B cell (primary cell): ENCODE data around the gene GRB10. TPM values are rescaled to one million over a fixed set of nuclear protein-coding genes. Genes with fewer than 3 reads are reported as not detected.

Experiments used
- ATAC-seq: fragments of 200-7000 bp; cut with Tn5 transposase; one replicate; pipeline ENCODE4 v1.10.0; 2021; ENCODE audit warnings: low read depth, mild to moderate bottlenecking, moderate number of reproducible peaks, moderate library complexity
- CTCF ChIA-PET: fragments of 350-600 bp; sonication (Branson Sonifier 250); formaldehyde crosslinking; loops from one replicate; lab custom pipeline; 2021; ENCODE audit warnings: antibody characterized with exemption, inconsistent platforms; lab: Charles Lee
- POLR2A ChIA-PET: fragments of 350-600 bp; sonication (Branson Sonifier 250); formaldehyde crosslinking; loops from one replicate; lab custom pipeline; 2021; ENCODE audit warnings: antibody characterized with exemption; lab: Charles Lee
- DNase-seq: peaks from one replicate; pipeline ENCODE4 v3.0.0; 2013
- H2AFZ ChIP-seq: 2 replicates; pipeline ENCODE4 v1.6.1; 2012; ENCODE audit warnings: mild to moderate bottlenecking, low read depth, low read length; ENCODE audit not compliant: insufficient read depth, poor library complexity, severe bottlenecking
- H3K27ac ChIP-seq, 2 donors: 1 replicate in 1 of 2; 2 replicates in 1 of 2; pipeline ENCODE4 v1.5.1; 2012 to 2013; ENCODE audit warnings: low read length in 2 of 2, mild to moderate bottlenecking in 2 of 2, moderate library complexity in 1 of 2
- H3K27me3 ChIP-seq, 4 experiments: fragments of 200-600 bp in 1 of 4; sonication (generic) in 1 of 4; replicated peaks in 1 of 4; 1 replicate in 2 of 4; 2 replicates in 2 of 4; pipeline versions ENCODE4 v1.6.1 to v1.7.0; 2013 to 2016; ENCODE audit warnings: low read length in 3 of 4, mild to moderate bottlenecking in 2 of 4, mixed read lengths in 1 of 4, moderate library complexity in 1 of 4; ENCODE audit not compliant: insufficient read depth in 4 of 4, control insufficient read depth in 3 of 4; ENCODE audit errors: control extremely low read depth in 1 of 4
- H3K36me3 ChIP-seq, 2 experiments: replicated peaks in 1 of 2; 1 replicate in 1 of 2; 2 replicates in 1 of 2; pipeline versions ENCODE4 v1.6.1 to v1.7.1; 2013; ENCODE audit warnings: low read length in 1 of 2; ENCODE audit not compliant: insufficient read depth in 2 of 2, control insufficient read depth in 1 of 2; ENCODE audit errors: control extremely low read depth in 1 of 2, extremely low read depth in 1 of 2
- H3K4me1 ChIP-seq, 2 donors: fragments of 200-600 bp in 1 of 2; sonication (generic) in 1 of 2; 1 replicate in 1 of 2; 2 replicates in 1 of 2; pipeline versions ENCODE4 v1.5.1 to v1.6.1; 2013 to 2017; ENCODE audit warnings: low read length in 2 of 2; ENCODE audit not compliant: control insufficient read depth in 2 of 2, insufficient read depth in 2 of 2
- H3K4me2 ChIP-seq: replicated peaks from 2 replicates; pipeline ENCODE3; 2012; ENCODE audit warnings: mild to moderate bottlenecking, low read depth, low read length; ENCODE audit not compliant: poor library complexity, severe bottlenecking
- H3K4me3 ChIP-seq, 5 experiments: fragments of 200-600 bp in 1 of 5; sonication (generic) in 1 of 5; 1 replicate in 3 of 5; 2 replicates in 2 of 5; pipeline versions ENCODE4 v1.5.1 to v1.7.0; 2011 to 2016; ENCODE audit warnings: low read length in 4 of 5, mild to moderate bottlenecking in 4 of 5, low read depth in 2 of 5, control low read depth in 1 of 5, moderate library complexity in 1 of 5; ENCODE audit not compliant: insufficient read depth in 1 of 5; ENCODE audit errors: control extremely low read depth in 1 of 5, extremely low read depth in 1 of 5
- H3K79me2 ChIP-seq: fragments of 200-600 bp; sonication (generic); one replicate; pipeline ENCODE4 v1.6.0; 2016; ENCODE audit warnings: low read length; ENCODE audit not compliant: control insufficient read depth, insufficient read depth
- H3K9ac ChIP-seq: fragments of 200-600 bp; sonication (generic); 2 replicates; pipeline ENCODE4 v1.6.1; 2017; ENCODE audit warnings: mild to moderate bottlenecking, low read length, moderate library complexity
- H3K9me3 ChIP-seq, 3 donors: one replicate each; pipeline versions ENCODE4 v1.6.1 to v1.7.1; 2013; ENCODE audit warnings: low read length in 2 of 3; ENCODE audit not compliant: control insufficient read depth in 2 of 3, insufficient read depth in 1 of 3; ENCODE audit errors: control extremely low read depth in 1 of 3
- H4K20me1 ChIP-seq: 2 replicates; pipeline ENCODE4 v1.6.0; 2012; ENCODE audit warnings: mild to moderate bottlenecking, low read length; ENCODE audit not compliant: insufficient read depth, control insufficient read depth, poor library complexity, severe bottlenecking
- H3K27ac Mint-ChIP-seq: one replicate; pipeline ENCODE4 v1.8.0; 2021; ENCODE audit warnings: mixed read lengths
- H3K27me3 Mint-ChIP-seq: one replicate; pipeline ENCODE4 v1.8.0; 2021; ENCODE audit warnings: mixed read lengths
- H3K4me1 Mint-ChIP-seq: one replicate; pipeline ENCODE4 v1.8.0; 2021; ENCODE audit warnings: mixed read lengths
- H3K4me3 Mint-ChIP-seq: one replicate; pipeline ENCODE4 v1.8.0; 2021; ENCODE audit warnings: mixed read lengths
- H3K9me3 Mint-ChIP-seq: one replicate; pipeline ENCODE4 v1.8.0; 2022; ENCODE audit warnings: mixed read lengths; ENCODE audit not compliant: insufficient read depth
- EZH2 ChIP-seq: IDR thresholded peaks from 2 replicates; pipeline ENCODE4 v1.6.1; 2012; ENCODE audit warnings: borderline replicate concordance, low read depth, mild to moderate bottlenecking, moderate library complexity, low read length; ENCODE audit not compliant: insufficient read depth, poor library complexity, severe bottlenecking
- WGBS: methylation state at CpG from one replicate; pipeline ENCODE4 v1.1.5; 2013; ENCODE audit warnings: missing lambda C conversion rate; ENCODE audit not compliant: insufficient coverage; 5-methylcytosine and 5-hydroxymethylcytosine counted together
- intact Hi-C: fragments of 100-400 bp; cut with micrococcal nuclease; formaldehyde crosslinking; loops from one replicate; pipeline ENCODE4 v1.10.0; 2022
- polyA plus RNA-seq: library from polyadenylated mRNA; depleted of rRNA; stranded (reverse); fragments of >200 nt; gene quantifications from 2 replicates; pipeline ENCODE4 v1.2.3, GENCODE V29; 2012
- total RNA-seq, 2 donors: library from RNA; stranded (reverse); fragments of 120-200 nt in 1 of 2; gene quantifications; 1 replicate in 1 of 2; 2 replicates in 1 of 2; pipeline versions ENCODE4 v1.2.3 to v1.2.4, GENCODE V29; 2013 to 2022
- TF ChIP-seq, protein P1 (sequence below): fragments of 200-600 bp; IDR thresholded peaks from one replicate; pipeline ENCODE4 v1.8.0; 2022; ENCODE audit warnings: antibody characterized with exemption, mild to moderate bottlenecking

GRB10 gene
- total and polyA plus RNA-seq, 2 donors (not counting 1 experiment from before 2014, with no cell fraction given): 0.04 TPM; not detected in 1

DNA sequence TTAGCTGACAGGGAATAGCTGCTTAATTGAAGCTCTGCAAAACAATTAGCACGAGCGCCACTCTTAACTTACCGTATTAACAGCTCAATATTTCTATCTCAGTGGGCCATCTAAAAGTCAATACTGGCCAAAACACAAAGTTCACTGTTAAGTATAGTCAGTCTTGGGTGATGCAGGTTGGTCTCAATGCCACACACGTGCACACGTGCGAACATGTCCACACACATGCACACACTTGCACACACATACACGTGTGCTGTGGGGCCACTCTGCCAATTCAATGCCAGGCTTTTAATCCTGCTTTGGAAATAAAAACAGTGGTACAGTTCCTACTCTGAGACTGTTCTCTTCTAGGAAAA, 105.1 kb downstream of the GRB10 start:
- H3K4me1 ChIP-seq: peaks cover 8 to 10% of the 10 kb centered on the region in 2 donors
- CTCF ChIA-PET: interaction anchor here (0.6 to 4.6 kb wide), 4 partner anchors 67 to 584 kb away, joined by 3 to 39 read pairs (median 8); partner anchors contain the start of gene ZPBP
- WGBS: 100% methylated on average over 3 of the region's 7 CpGs
- H3K36me3 ChIP-seq: no peaks in the 10 kb centered on the region
- POLR2A ChIA-PET: no interaction called here
- H3K27ac Mint-ChIP-seq: no peak overlapping the region
- no peak for DNase-seq
- no peaks in the 10 kb centered on the region for H3K27me3 ChIP-seq
- H3K4me1 Mint-ChIP-seq: peaks cover 5% of the 10 kb centered on the region
- no peak for TF ChIP-seq EZH2
- TF ChIP-seq, protein P1, sequence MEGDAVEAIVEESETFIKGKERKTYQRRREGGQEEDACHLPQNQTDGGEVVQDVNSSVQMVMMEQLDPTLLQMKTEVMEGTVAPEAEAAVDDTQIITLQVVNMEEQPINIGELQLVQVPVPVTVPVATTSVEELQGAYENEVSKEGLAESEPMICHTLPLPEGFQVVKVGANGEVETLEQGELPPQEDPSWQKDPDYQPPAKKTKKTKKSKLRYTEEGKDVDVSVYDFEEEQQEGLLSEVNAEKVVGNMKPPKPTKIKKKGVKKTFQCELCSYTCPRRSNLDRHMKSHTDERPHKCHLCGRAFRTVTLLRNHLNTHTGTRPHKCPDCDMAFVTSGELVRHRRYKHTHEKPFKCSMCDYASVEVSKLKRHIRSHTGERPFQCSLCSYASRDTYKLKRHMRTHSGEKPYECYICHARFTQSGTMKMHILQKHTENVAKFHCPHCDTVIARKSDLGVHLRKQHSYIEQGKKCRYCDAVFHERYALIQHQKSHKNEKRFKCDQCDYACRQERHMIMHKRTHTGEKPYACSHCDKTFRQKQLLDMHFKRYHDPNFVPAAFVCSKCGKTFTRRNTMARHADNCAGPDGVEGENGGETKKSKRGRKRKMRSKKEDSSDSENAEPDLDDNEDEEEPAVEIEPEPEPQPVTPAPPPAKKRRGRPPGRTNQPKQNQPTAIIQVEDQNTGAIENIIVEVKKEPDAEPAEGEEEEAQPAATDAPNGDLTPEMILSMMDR: no peak
- H4K20me1 ChIP-seq: no peaks in the 10 kb centered on the region
- no peaks in the 10 kb centered on the region for H3K79me2 ChIP-seq
- no peak overlapping the region for H3K4me2 ChIP-seq
- no peak overlapping the region for H3K4me3 ChIP-seq
- H3K4me3 Mint-ChIP-seq: no peak overlapping the region
- H2AFZ ChIP-seq: no peak overlapping the region
- H3K27me3 Mint-ChIP-seq: peaks cover 22% of the 10 kb centered on the region
- no peak overlapping the region for H3K9ac ChIP-seq
- no peaks in the 10 kb centered on the region for H3K9me3 ChIP-seq
- no peak for ATAC-seq
- no peaks in the 10 kb centered on the region for H3K9me3 Mint-ChIP-seq
- intact Hi-C loops: loop anchor here (5.0 kb wide), 1 partner anchor 560 kb away; no protein-coding TSS in a partner anchor
- no peak overlapping the region for H3K27ac ChIP-seq

DNA sequence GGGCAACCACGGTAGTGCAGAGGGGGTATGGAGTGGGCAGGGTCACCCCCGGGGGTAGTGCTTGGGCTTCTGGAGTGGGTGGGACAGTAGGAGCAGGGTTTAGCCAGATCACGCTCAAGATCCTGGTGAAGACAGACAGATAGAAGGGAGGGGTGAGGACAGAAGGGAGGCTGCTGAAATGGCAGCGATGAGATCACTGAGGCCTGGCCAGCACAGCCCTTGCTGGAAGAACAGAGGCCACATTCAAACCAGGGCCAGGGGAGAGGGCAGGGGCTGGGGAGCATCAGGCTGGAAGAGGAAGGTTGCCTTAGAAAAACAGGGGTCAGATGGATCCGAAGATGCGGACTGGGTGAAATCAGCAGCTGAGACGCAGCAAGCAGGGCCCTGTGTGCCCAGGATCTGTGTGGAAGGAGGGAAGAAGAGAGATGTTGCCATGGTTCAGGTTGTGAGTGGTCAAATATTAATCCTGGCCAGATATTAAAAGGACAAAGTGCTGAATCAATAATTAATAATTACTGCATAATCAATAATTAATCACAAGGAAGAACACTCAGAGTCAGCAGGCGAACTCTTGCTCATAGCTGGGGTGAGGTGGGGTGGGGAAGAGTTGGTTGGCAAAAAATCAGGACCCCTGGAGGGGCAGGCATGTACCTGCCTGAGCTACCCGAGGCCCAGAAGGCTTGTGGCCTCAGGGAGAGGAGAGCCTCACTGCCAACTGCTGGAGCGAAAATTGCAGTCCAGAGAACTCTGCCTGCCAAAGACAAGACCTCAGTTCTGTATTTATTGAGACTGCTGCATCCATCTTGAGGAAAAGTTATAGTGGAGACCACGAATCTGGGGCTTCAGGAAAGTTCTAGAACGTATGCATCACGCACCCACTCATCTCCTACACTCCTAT, 105.7 kb downstream of the GRB10 start:
- H4K20me1 ChIP-seq: no peaks in the 10 kb centered on the region
- H3K4me3 Mint-ChIP-seq: no peak overlapping the region
- ChIA-PET CTCF (interaction anchor here (0.7 to 4.6 kb wide), 7 partner anchors 45 to 584 kb away, joined by 3 to 39 read pairs (median 7); partner anchors contain the start of gene ZPBP), POLR2A (interaction anchor here (1.0 kb wide), 1 partner anchor 13 kb away, joined by 4 read pairs; no protein-coding TSS in a partner anchor)
- H3K27ac ChIP-seq: no peak overlapping the region
- H2AFZ ChIP-seq: no peak overlapping the region
- H3K9me3 Mint-ChIP-seq: no peaks in the 10 kb centered on the region
- H3K27me3 Mint-ChIP-seq: peaks cover 24% of the 10 kb centered on the region
- no peak overlapping the region for H3K9ac ChIP-seq
- H3K36me3 ChIP-seq: no peaks in the 10 kb centered on the region
- TF ChIP-seq EZH2: no peak
- TF ChIP-seq, protein P1: no peak
- H3K9me3 ChIP-seq: no peaks in the 10 kb centered on the region
- WGBS: 79% methylated on average over 12 of the region's 13 CpGs
- H3K4me2 ChIP-seq: no peak overlapping the region
- peaks cover 8 to 10% of the 10 kb centered on the region in 2 donors for H3K4me1 ChIP-seq
- DNase-seq (no peak), ATAC-seq (no peak)
- H3K27ac Mint-ChIP-seq: no peak overlapping the region
- H3K4me3 ChIP-seq: no peak overlapping the region
- peaks cover 5% of the 10 kb centered on the region for H3K4me1 Mint-ChIP-seq
- no peaks in the 10 kb centered on the region for H3K27me3 ChIP-seq
- no peaks in the 10 kb centered on the region for H3K79me2 ChIP-seq
- intact Hi-C loops: loop anchor here (5.0 kb wide), 1 partner anchor 560 kb away; no protein-coding TSS in a partner anchor
